PC-3 (cell line): ENCODE data around the gene QARS1.

ENCODE experiments used
- CTCF ChIP-seq: fragments of 300-600 bp; sonication (generic); conservative IDR thresholded peaks from 2 replicates; pipeline ENCODE4 v1.5.1; 2017; ENCODE audit warnings: antibody characterized with exemption, low read depth, mild to moderate bottlenecking, low read length
- EZH2 ChIP-seq: fragments of 300-600 bp; sonication (generic); IDR thresholded peaks from one replicate; pipeline ENCODE4 v1.6.1; 2017; ENCODE audit warnings: antibody characterized with exemption, mild to moderate bottlenecking, low read length; ENCODE audit not compliant: unreplicated experiment

- TF ChIP-seq CTCF = no peak
- no peak for TF ChIP-seq EZH2
Observed at GRCh38 chr3:49100046-49100615, 4.4 kb downstream of the QARS1 start.
